GM12878 (cell line): Measurements from ENCODE around the gene MAT1A. TPM values are rescaled to one million over a fixed set of nuclear protein-coding genes. Genes with fewer than 3 reads are reported as not detected.

Source experiments
- ATAC-seq: fragments of 200-7000 bp; cut with Tn5 transposase; 3 replicates; pipeline ENCODE4 v1.9.1; 2020; ENCODE audit warnings: mild to moderate bottlenecking, moderate library complexity
- BruUV-seq: library from RNA; stranded (reverse); fragments of 400-500 nt; replicated peaks from 2 replicates; lab custom pipeline; 2021; lab: Mats Ljungman, UMichigan
- CTCF ChIA-PET: fragments of 300-600 bp; sonication (Branson Sonifier 250); formaldehyde crosslinking; extraction: SDS; loops from one replicate; lab custom pipeline; 2021; ENCODE audit warnings: inconsistent platforms; lab: Yijun Ruan, JAX
- POLR2A ChIA-PET: fragments of 350-600 bp; formaldehyde crosslinking; extraction: SDS; loops from one replicate; lab custom pipeline; 2021; ENCODE audit warnings: inconsistent platforms; lab: Charles Lee
- RAD21 ChIA-PET: fragments of 300-600 bp; sonication (Branson Sonifier 250); formaldehyde crosslinking; loops from one replicate; lab custom pipeline; 2023; ENCODE audit warnings: antibody characterized with exemption; ENCODE audit not compliant: unreplicated experiment; lab: Charles Lee
- SMC1A ChIA-PET: fragments of 300-600 bp; sonication (Branson Sonifier 250); formaldehyde crosslinking; loops from one replicate; lab custom pipeline; 2023; ENCODE audit not compliant: unreplicated experiment, uncharacterized antibody; lab: Charles Lee
- DNase-seq: peaks from one replicate; pipeline ENCODE4 v3.0.0-alpha.2; 2011; ENCODE audit warnings: low read depth, low spot score
- FAIRE-seq: peaks from 3 replicates; lab custom pipeline; 2011; peaks lifted over from hg19 to GRCh38; lab: Jason Lieb, UNC
- H2AFZ ChIP-seq: 2 replicates; pipeline ENCODE4 v1.6.0; 2011; ENCODE audit warnings: low read depth, low read length, control low read depth; ENCODE audit not compliant: control insufficient read depth
- H3K27ac ChIP-seq: 2 replicates; pipeline ENCODE4 v1.5.1; 2011; ENCODE audit warnings: control low read depth; ENCODE audit not compliant: control insufficient read depth, insufficient read depth
- H3K27me3 ChIP-seq, 2 experiments: replicated peaks in 1 of 2; 2 replicates each; pipeline versions ENCODE4 v1.6.0 to v1.6.1; 2011; ENCODE audit warnings: low read length in 1 of 2; ENCODE audit not compliant: control insufficient read depth in 2 of 2, insufficient read depth in 2 of 2
- H3K36me3 ChIP-seq, 2 experiments: 2 replicates each; pipeline ENCODE4 v1.5.1; 2011; ENCODE audit warnings: low read length in 1 of 2; ENCODE audit not compliant: control insufficient read depth in 2 of 2, insufficient read depth in 2 of 2
- H3K4me1 ChIP-seq: 2 replicates; pipeline ENCODE4 v1.6.1; 2011; ENCODE audit warnings: mild to moderate bottlenecking, low read length, moderate library complexity, mixed read lengths; ENCODE audit not compliant: control insufficient read depth, insufficient read depth
- H3K4me2 ChIP-seq: 2 replicates; pipeline ENCODE4 v1.6.0; 2011; ENCODE audit warnings: control low read depth; ENCODE audit not compliant: control insufficient read depth, insufficient read depth
- H3K4me3 ChIP-seq: fragments of 200-600 bp; sonication (generic); 2 replicates; pipeline ENCODE4 v1.5.1; 2016
- H3K79me2 ChIP-seq: 2 replicates; pipeline ENCODE4 v1.6.0; 2011; ENCODE audit warnings: low read length; ENCODE audit not compliant: control insufficient read depth, insufficient read depth
- H3K9ac ChIP-seq: 2 replicates; pipeline ENCODE4 v1.8.0; 2011; ENCODE audit warnings: low read length, control low read depth, mixed read lengths; ENCODE audit not compliant: control insufficient read depth, insufficient read depth
- H3K9me3 ChIP-seq: replicated peaks from 3 replicates; pipeline ENCODE4 v1.5.1; 2011; ENCODE audit warnings: mild to moderate bottlenecking, low read length; ENCODE audit not compliant: control insufficient read depth, insufficient read depth
- H4K20me1 ChIP-seq: 2 replicates; pipeline ENCODE4 v1.6.0; 2011; ENCODE audit not compliant: control insufficient read depth, insufficient read depth
- BMI1 ChIP-seq: fragments of 450-650 bp; IDR thresholded peaks from 2 replicates; pipeline ENCODE4 v1.6.1; 2016; ENCODE audit warnings: mild to moderate bottlenecking, moderate library complexity, borderline replicate concordance
- CHD1 ChIP-seq: IDR thresholded peaks from 2 replicates; pipeline ENCODE4 v1.6.1; 2012; ENCODE audit warnings: low read depth, low read length, improper control_type of control experiment
- CHD2 ChIP-seq: IDR thresholded peaks from 2 replicates; pipeline ENCODE4 v1.6.1; 2011; ENCODE audit warnings: low read depth, low read length, improper control_type of control experiment, borderline replicate concordance
- CTCF ChIP-seq, 3 experiments: IDR thresholded peaks in 2 of 3; conservative IDR thresholded peaks in 1 of 3; 2 replicates each; pipeline ENCODE4 v1.5.1; 2011; ENCODE audit warnings: low read depth in 3 of 3, low read length in 3 of 3, mild to moderate bottlenecking in 3 of 3, control low read depth in 2 of 3, moderate library complexity in 2 of 3, inconsistent platforms in 1 of 3, mixed read lengths in 1 of 3; ENCODE audit not compliant: control insufficient read depth in 2 of 3, insufficient read depth in 1 of 3; ENCODE audit errors: extremely low read depth in 1 of 3
- EED ChIP-seq: sonication (generic); IDR thresholded peaks from 2 replicates; pipeline ENCODE4 v1.6.1; 2016; ENCODE audit warnings: antibody characterized with exemption, low read depth
- ELK1 ChIP-seq: IDR thresholded peaks from 2 replicates; pipeline ENCODE4 v1.6.1; 2012; ENCODE audit warnings: low read depth, low read length, improper control_type of control experiment
- HDAC2 ChIP-seq: fragments of 200-600 bp; sonication (generic); IDR thresholded peaks from 2 replicates; pipeline ENCODE4 v1.6.1; 2017
- NFYA ChIP-seq: IDR thresholded peaks from 2 replicates; pipeline ENCODE4 v1.6.1; 2011; ENCODE audit warnings: low read depth, mild to moderate bottlenecking, low read length, improper control_type of control experiment, borderline replicate concordance
- NRF1 ChIP-seq: conservative IDR thresholded peaks from 2 replicates; pipeline ENCODE4 v1.6.1; 2011; ENCODE audit warnings: mild to moderate bottlenecking, low read depth, low read length, improper control_type of control experiment
- POLR2AphosphoS5 ChIP-seq: IDR thresholded peaks from 2 replicates; pipeline ENCODE4 v1.6.1; 2011; ENCODE audit warnings: mild to moderate bottlenecking, low read length, inconsistent platforms
- RAD51 ChIP-seq: fragments of 450-650 bp; IDR thresholded peaks from 2 replicates; pipeline ENCODE4 v1.6.1; 2016; ENCODE audit warnings: moderate library complexity, mild to moderate bottlenecking, inconsistent platforms
- SMARCA5 ChIP-seq: fragments of 450-650 bp; IDR thresholded peaks from 2 replicates; pipeline ENCODE4 v1.6.1; 2017; ENCODE audit warnings: mild to moderate bottlenecking
- YBX1 ChIP-seq: fragments of 450-650 bp; IDR thresholded peaks from 2 replicates; pipeline ENCODE4 v1.6.1; 2016; ENCODE audit warnings: antibody characterized with exemption
- ZNF384 ChIP-seq: IDR thresholded peaks from 2 replicates; pipeline ENCODE4 v1.6.1; 2012; ENCODE audit warnings: low read depth, mild to moderate bottlenecking, low read length, improper control_type of control experiment, borderline replicate concordance
- WGBS: methylation state at CpG from one replicate; pipeline ENCODE4 v1.1.6; 2016; ENCODE audit warnings: low lambda C conversion rate; ENCODE audit not compliant: insufficient replicate concordance, insufficient coverage; ENCODE audit errors: missing lambda C conversion rate; 5-methylcytosine and 5-hydroxymethylcytosine counted together
- in situ Hi-C: fragments of 300-500 bp; cut with MboI; formaldehyde crosslinking; loops from 9 replicates; pipeline ENCODE4 v1.14.3; 2018; ENCODE audit warnings: mixed read lengths
- intact Hi-C: fragments of 100-400 bp; cut with micrococcal nuclease; formaldehyde crosslinking; loops from one replicate; pipeline ENCODE4 v1.14.2; 2022; ENCODE audit not compliant: unreplicated experiment
- polyA plus RNA-seq, 11 experiments: library from polyadenylated mRNA; depleted of rRNA in 4 of 11; unstranded in 6 of 11; stranded (reverse) in 5 of 11; fragments of >200 nt; fragmentation: Nextera tagmentation in 4 of 11; fragmentation: Illumina TruSeq in 1 of 11; extraction: Ambion mirVana in 4 of 11; extraction: Trizol in 1 of 11; gene quantifications; 1 replicate in 1 of 11; 2 replicates in 10 of 11; pipeline versions ENCODE4 v1.2.1 to v1.2.3, GENCODE V29; 2011 to 2016; ENCODE audit warnings: inconsistent platforms in 2 of 11, missing spikeins in 2 of 11, low read depth in 1 of 11
- total RNA-seq, 4 experiments: library from RNA; depleted of rRNA in 3 of 4; stranded (reverse); fragments of >200 nt in 3 of 4; fragmentation: Illumina TruSeq in 1 of 4; extraction: Trizol in 1 of 4; gene quantifications; 2 replicates each; pipeline versions ENCODE4 v1.2.1 to v1.2.3, GENCODE V29; 2013 to 2021

Gene MAT1A
- total and polyA plus RNA-seq, 10 of the 15 experiments (the other 5 are each of a cell fraction or from before 2014, with no cell fraction given): 0.23 TPM; not detected in 9

- no peak overlapping the region for H3K27ac ChIP-seq
- H3K9ac ChIP-seq: no peak overlapping the region
- ATAC-seq: no peak
- no peaks in the 10 kb centered on the region for H3K4me1 ChIP-seq
- H3K4me3 ChIP-seq: no peak overlapping the region
- ChIA-PET POLR2A (no interaction called here), RAD21 (no interaction called here), CTCF (no interaction called here), SMC1A (interaction anchor here (0.5 kb wide), 1 partner anchor 1791 kb away, joined by 3 read pairs; no protein-coding TSS in a partner anchor)
- H4K20me1 ChIP-seq: no peaks in the 10 kb centered on the region
- FAIRE-seq: no peak
- H3K27me3 ChIP-seq: peaks cover 0 to 1% of the 10 kb centered on the region in 2 experiments; a peak in 2 of 4 replicates
- H3K79me2 ChIP-seq: no peaks in the 10 kb centered on the region
- intact Hi-C loops: no loop called here
- H2AFZ ChIP-seq: no peak overlapping the region
- H3K9me3 ChIP-seq: no peaks in the 10 kb centered on the region
- H3K36me3 ChIP-seq: no peaks in the 10 kb centered on the region
- DNase-seq: no peak
- in situ Hi-C loops: no loop called here
- BruUV-seq: no TSS peak
- no peak overlapping the region for H3K4me2 ChIP-seq
- WGBS: 58% methylated on average over 5 of the region's 5 CpGs
- TF ChIP-seq NFYA: no peak
- no peak for TF ChIP-seq CHD1
- TF ChIP-seq HDAC2: no peak
- no peak for TF ChIP-seq POLR2AphosphoS5
- TF ChIP-seq NRF1: no peak
- TF ChIP-seq ZNF384: no peak
- no peak for TF ChIP-seq CTCF (IDR thresholded peaks at IDR 0.05 in 2 of 3, conservative IDR thresholded peaks at IDR 0.05 in 1 of 3; ENCODE audit: control insufficient read depth in 2 of 3, extremely low read depth in 1 of 3, insufficient read depth in 1 of 3, low read depth in 3 of 3, low read length in 3 of 3)
- no peak for TF ChIP-seq EED
- no peak for TF ChIP-seq BMI1
- TF ChIP-seq YBX1: no peak
- no peak for TF ChIP-seq RAD51
- TF ChIP-seq ELK1: no peak
- TF ChIP-seq CHD2: no peak
- TF ChIP-seq SMARCA5: no peak
These were observed 31.7 kb upstream of the MAT1A start for GRCh38 chr10:80321183-80321582.
